Duodenal mucosa (tissue), 2 donors: ENCODE results near the gene PLEKHA7.

Experiments
- H3K27ac ChIP-seq: one replicate; pipeline ENCODE4 v1.7.0; 2013; ENCODE audit warnings: low read depth, low read length
- H3K27me3 ChIP-seq, 2 donors: one replicate each; pipeline ENCODE4 v1.7.0; 2013; ENCODE audit warnings: low read length in 2 of 2, control low read depth in 1 of 2; ENCODE audit not compliant: insufficient read depth in 2 of 2, control insufficient read depth in 1 of 2
- H3K36me3 ChIP-seq, 2 donors: one replicate each; pipeline ENCODE4 v1.7.0; 2013; ENCODE audit warnings: low read length in 2 of 2, control low read depth in 1 of 2; ENCODE audit not compliant: insufficient read depth in 2 of 2, control insufficient read depth in 1 of 2
- H3K4me1 ChIP-seq, 2 donors: one replicate each; pipeline ENCODE4 v1.7.0; 2013; ENCODE audit warnings: low read length in 2 of 2, control low read depth in 1 of 2; ENCODE audit not compliant: insufficient read depth in 2 of 2, control insufficient read depth in 1 of 2
- H3K4me3 ChIP-seq, 2 donors: one replicate each; pipeline ENCODE4 v1.7.0; 2013; ENCODE audit warnings: low read length in 2 of 2, low read depth in 1 of 2
- H3K9ac ChIP-seq, 2 donors: one replicate each; pipeline ENCODE4 v1.7.0; 2013; ENCODE audit warnings: low read length in 2 of 2, low read depth in 1 of 2
- H3K9me3 ChIP-seq, 2 donors: one replicate each; pipeline ENCODE4 v1.7.0; 2013; ENCODE audit warnings: low read length in 2 of 2, control low read depth in 1 of 2; ENCODE audit not compliant: control insufficient read depth in 1 of 2

PLEKHA7 gene

DNA sequence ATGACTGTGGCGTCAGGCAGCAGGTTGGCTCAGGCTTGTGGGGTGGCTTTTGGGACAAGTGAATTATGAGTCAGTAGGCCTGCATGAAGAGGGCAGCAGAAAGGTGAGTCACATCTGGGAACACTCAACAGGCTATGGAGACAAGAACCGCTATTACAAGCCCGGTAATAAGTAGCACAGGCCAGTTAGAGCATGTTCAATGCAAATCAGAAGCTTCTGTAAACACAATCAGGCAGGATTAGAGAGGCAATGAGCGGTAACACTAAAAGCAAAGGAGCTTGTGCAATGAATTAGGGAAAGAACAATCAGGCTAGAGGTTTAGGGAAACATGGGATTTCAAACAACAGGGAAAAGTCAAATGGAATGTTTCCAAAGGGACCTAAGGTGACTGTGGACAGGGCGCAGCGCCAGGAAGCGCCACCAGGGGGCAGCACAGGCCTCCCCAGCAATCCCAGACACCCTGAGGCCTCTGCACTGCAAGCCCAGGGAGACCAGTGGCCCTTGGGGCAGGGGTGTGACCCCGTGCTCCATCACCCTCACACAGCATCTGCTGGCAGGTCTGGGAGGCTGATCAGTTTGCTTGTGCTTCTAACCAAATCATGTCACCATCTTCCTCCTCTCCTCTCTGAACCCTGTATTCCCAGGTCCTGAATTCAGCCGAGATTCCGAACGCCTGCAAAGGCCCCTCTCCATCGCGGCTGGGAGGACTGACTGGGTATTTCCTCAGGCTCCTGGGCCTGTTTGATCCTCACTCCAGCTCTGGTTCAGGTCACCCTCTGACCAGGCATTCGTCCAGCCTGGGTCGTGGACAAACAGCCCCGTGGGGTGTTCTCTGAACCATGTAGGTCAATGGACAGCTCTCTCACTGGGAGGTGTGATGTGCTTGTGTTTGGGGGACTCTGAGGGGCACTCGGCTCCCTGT is 225.8 kb downstream of the PLEKHA7 start:
- H3K27me3 ChIP-seq: no peaks in the 10 kb centered on the region
- no peaks in the 10 kb centered on the region for H3K9me3 ChIP-seq
- no peak overlapping the region for H3K27ac ChIP-seq
- H3K36me3 ChIP-seq: peaks cover 15 to 57% of the 10 kb centered on the region in 2 donors
- H3K4me3 ChIP-seq: no peak overlapping the region
- H3K4me1 ChIP-seq: peaks cover 19 to 26% of the 10 kb centered on the region in 2 donors
- H3K9ac ChIP-seq: no peak overlapping the region

GRCh38 chr11:16787035-16787742 is 227.0 kb downstream of the PLEKHA7 start:
- H3K9me3 ChIP-seq: no peaks in the 10 kb centered on the region
- peaks cover 19 to 29% of the 10 kb centered on the region in 2 donors for H3K4me1 ChIP-seq
- no peaks in the 10 kb centered on the region for H3K27me3 ChIP-seq
- H3K9ac ChIP-seq: no peak overlapping the region
- H3K4me3 ChIP-seq: no peak overlapping the region
- peaks cover 20 to 61% of the 10 kb centered on the region in 2 donors for H3K36me3 ChIP-seq
- H3K27ac ChIP-seq: no peak overlapping the region

DNA sequence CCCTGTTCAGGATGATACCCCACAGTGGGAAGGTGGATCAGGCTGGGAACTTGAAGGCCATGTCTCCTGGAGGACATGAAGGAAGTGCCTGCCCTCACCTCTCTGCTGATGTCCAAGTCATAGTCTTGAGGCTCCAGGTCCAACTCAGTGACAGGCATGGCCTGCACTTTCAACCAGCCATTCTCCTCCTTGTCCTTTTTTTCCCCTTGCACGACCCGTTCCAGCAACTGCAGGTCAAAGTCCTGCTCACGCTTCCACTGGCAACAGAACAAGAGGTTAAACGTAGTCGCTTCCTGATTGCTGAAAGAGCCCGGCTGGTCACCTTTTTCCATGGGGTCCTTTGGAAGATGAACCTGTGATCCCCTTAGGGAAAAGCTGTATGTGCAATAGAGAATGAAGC is 228.1 kb downstream of the PLEKHA7 start:
- no peak overlapping the region for H3K9ac ChIP-seq
- H3K4me3 ChIP-seq: no peak overlapping the region
- peaks cover 19 to 58% of the 10 kb centered on the region in 2 donors for H3K36me3 ChIP-seq
- H3K27me3 ChIP-seq: no peaks in the 10 kb centered on the region
- no peaks in the 10 kb centered on the region for H3K9me3 ChIP-seq
- H3K27ac ChIP-seq: no peak overlapping the region
- peaks cover 12 to 23% of the 10 kb centered on the region in 2 donors for H3K4me1 ChIP-seq

- no peaks in the 10 kb centered on the region for H3K9me3 ChIP-seq
- H3K9ac ChIP-seq: no peak overlapping the region
- no peak overlapping the region for H3K27ac ChIP-seq
- H3K36me3 ChIP-seq: peaks cover 19 to 53% of the 10 kb centered on the region in 2 donors
- no peaks in the 10 kb centered on the region for H3K27me3 ChIP-seq
- no peak overlapping the region for H3K4me3 ChIP-seq
- peaks cover 11 to 18% of the 10 kb centered on the region in 2 donors for H3K4me1 ChIP-seq
Observed at GRCh38 chr11:16785520-16786128, 228.6 kb downstream of the PLEKHA7 start.

GRCh38 chr11:16784666-16785065 is 229.5 kb downstream of the PLEKHA7 start:
- no peak overlapping the region for H3K4me3 ChIP-seq
- H3K27me3 ChIP-seq: no peaks in the 10 kb centered on the region
- no peaks in the 10 kb centered on the region for H3K9me3 ChIP-seq
- H3K27ac ChIP-seq: no peak overlapping the region
- H3K36me3 ChIP-seq: peaks cover 15 to 45% of the 10 kb centered on the region in 2 donors
- no peak overlapping the region for H3K9ac ChIP-seq
- H3K4me1 ChIP-seq: peaks cover 11 to 18% of the 10 kb centered on the region in 2 donors

DNA sequence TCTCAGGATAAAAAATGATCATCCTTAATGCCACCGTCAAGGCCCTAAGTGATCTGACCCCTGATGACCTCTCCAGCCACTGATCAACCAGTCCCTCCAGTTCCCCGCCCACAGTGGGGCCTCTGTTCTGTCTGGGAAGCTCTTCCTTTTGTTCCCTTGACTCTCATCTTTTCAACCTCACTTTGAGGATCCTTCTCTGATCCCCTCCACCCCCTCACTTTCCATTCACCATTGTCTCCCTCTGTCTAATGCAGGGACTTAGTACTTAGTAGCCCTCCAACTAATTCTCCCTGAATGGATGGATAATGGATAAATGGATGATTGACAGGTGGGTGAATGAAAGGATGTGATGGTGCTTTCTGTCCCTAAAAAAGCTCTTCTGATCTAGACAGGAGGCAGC is 230.1 kb downstream of the PLEKHA7 start:
- Histone ChIP-seq H3K36me3 (peaks cover 15 to 42% of the 10 kb centered on the region in 2 donors), H3K9me3 (no peaks in the 10 kb centered on the region), H3K9ac (no peak overlapping the region), H3K4me3 (no peak overlapping the region), H3K27me3 (no peaks in the 10 kb centered on the region), H3K27ac (no peak overlapping the region), H3K4me1 (peaks cover 11 to 19% of the 10 kb centered on the region in 2 donors)

GRCh38 chr11:16783321-16783801 is 230.9 kb downstream of the PLEKHA7 start:
- no peaks in the 10 kb centered on the region for H3K27me3 ChIP-seq
- H3K4me1 ChIP-seq: peaks cover 11 to 22% of the 10 kb centered on the region in 2 donors
- H3K36me3 ChIP-seq: peaks cover 20 to 43% of the 10 kb centered on the region in 2 donors
- H3K4me3 ChIP-seq: no peak overlapping the region
- no peaks in the 10 kb centered on the region for H3K9me3 ChIP-seq
- H3K9ac ChIP-seq: no peak overlapping the region
- no peak overlapping the region for H3K27ac ChIP-seq

DNA sequence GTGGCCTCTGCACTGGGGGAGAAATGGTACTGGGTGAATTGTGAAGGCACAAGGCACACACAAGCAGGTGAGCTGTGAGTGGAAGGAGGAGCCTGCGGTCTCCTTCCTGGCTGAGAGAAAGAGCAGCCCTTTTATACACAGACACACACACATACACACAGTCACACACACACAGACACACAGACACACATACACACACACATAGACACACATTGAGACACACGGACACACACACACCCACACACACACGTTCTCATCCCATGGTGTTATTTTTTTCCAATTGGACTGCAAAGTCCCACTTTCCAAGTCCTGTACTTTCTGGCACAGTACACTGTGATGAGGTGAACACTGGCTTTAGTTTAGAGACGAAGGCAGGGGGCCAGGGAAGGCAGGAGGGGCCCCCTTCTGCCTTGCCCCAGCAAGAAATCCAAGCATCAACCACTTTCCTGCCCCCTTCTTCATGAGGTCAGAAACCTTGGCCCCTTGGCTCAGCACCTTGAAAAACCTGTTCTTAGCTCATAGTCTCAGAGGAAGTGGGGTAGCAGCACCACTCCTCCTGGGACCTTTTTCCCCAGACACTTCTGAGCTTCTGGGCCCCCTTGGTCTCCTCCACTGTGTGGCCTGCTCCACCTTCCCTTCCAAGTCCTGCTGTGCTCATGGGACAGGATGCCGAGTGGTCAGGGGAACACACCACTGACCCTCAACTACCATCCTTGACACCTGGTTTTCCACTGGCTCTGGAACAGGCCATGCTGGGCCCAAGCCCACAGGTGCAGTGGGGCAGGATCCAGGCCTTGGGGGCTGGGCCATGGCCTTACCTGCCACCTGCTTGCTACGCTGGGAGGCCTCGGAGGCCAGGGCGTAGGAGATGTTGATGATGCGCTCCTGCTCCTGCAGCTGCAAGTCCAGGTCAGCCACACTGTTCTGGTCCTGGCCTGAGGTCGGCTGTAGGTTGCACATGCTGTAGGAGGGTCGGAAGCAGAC is 232.0 kb downstream of the PLEKHA7 start:
- Histone ChIP-seq H3K36me3 (peaks cover 20 to 41% of the 10 kb centered on the region in 2 donors), H3K4me1 (peaks cover 11 to 22% of the 10 kb centered on the region in 2 donors), H3K27ac (no peak overlapping the region), H3K27me3 (no peaks in the 10 kb centered on the region), H3K9me3 (no peaks in the 10 kb centered on the region), H3K4me3 (no peak overlapping the region), H3K9ac (no peak overlapping the region)
